ENCODE measurements around the gene PCNA.
"Not testable (repeated sequence)": the region's sequence is repeated elsewhere in the genome, so short reads cannot be mapped to it uniquely, and the experiment has no call there.

PCNA gene

DNA sequence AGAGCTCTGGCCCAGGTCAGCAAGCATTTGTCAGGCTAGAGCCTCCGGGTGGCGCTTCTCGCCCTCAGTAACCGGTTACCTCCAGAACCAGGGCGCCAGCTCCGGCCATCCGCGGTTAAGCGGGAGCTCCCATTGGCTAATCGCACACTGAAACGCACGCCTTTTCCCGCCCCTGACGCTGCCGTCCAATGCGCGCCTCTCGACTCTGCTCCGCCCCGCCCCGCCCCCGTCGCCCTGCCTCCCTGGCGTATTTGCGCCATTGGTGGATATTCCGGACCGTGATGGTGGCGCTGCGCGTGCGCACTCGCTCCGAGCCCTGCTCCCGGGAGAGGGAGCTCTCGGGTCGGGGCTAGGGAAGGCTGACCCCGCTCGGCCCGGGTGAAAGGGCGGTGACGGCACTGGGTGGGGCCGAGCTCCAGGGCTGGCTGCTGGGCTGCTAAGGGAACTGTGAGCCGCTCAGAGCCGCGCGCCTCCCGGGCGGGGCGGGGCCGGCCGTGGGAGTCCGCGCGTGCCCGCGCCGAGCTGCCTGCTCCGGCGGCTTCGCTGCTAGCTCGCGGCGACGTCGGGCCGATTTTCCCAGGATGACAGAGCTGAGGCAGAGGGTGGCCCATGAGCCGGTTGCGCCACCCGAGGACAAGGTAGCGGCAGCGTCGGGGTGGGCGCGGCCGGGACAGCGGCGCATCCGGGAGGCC is 6.9 kb upstream of the PCNA start, which contains the start of gene CDS2:
Gene CDS2 (plus strand): TSS at position 497 of the 692 bp plus-strand sequence. CDS start 85 bp downstream, at position 582.
- H3K9me3 Mint-ChIP-seq: no peaks in the 10 kb centered on the region
- peaks cover 33% of the 10 kb centered on the region for H3K4me1 Mint-ChIP-seq
- no peaks in the 10 kb centered on the region for H3K36me3 Mint-ChIP-seq
- H3K27ac Mint-ChIP-seq: peak within 1 kb of the TSS; percentile 94
- H3K4me3 Mint-ChIP-seq: peak within 1 kb of the TSS; percentile 86
- H3K27me3 Mint-ChIP-seq: no peaks in the 10 kb centered on the region

DNA sequence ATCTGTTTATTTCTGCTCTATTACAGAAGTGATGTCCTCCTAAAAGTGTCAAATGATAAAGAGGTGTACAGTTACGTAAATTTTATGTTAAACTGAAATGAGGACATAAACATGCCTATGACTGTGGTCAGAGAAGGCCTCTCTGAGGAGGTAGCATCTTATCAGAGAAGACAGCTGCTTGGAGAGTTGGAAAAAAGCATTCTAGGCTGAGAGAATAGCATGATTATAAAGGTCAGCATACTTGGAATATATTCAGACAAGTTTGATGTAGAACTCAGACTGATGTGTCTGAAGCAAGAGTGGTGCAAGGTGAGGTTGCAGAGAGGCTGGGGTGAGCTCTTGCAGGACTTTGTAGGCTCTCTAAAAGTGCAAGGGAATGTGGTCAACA is 3.1 kb upstream of the PCNA start:
- Mint-ChIP-seq H3K27me3 (no peaks in the 10 kb centered on the region), H3K9me3 (no peaks in the 10 kb centered on the region), H3K27ac (peak overlapping the region; percentile 23), H3K4me1 (peaks cover 33% of the 10 kb centered on the region), H3K4me3 (peak overlapping the region; percentile 36), H3K36me3 (peaks cover 3% of the 10 kb centered on the region)

DNA sequence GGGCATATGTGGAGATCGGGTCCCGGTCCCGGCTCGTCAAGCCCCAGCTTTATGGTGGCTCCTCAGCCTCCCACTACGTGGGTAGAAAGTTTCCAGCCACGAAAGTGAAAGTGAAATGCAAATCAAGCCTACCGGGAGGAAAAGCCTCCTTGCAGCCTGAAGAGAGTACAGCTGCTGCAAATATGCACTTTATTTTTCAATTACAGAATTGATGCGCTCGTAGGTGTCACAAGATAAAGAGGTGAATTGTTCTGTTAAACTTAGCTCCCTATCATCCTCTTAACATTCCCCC is 373 bp upstream of the PCNA start:
- peaks cover 16% of the 10 kb centered on the region for H3K36me3 Mint-ChIP-seq
- peak overlapping the region; percentile 90 for H3K4me3 Mint-ChIP-seq
- peaks cover 29% of the 10 kb centered on the region for H3K4me1 Mint-ChIP-seq
- no peaks in the 10 kb centered on the region for H3K9me3 Mint-ChIP-seq
- H3K27me3 Mint-ChIP-seq: no peaks in the 10 kb centered on the region
- peak overlapping the region; percentile 96 for H3K27ac Mint-ChIP-seq

DNA sequence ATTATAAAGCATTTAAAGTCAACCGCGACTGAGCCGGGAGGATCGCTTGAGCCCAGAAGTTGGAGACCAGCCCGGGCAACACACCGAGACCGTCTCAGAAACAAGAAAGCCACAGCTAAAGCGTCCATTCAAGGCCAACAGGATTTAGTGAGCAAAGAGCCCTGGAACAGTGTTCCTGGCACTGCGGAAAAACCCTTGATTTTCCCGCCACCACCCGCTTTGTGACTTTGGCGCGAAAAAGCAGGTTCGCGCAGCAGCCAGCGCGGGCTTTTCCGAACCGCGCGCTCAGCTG is 669 bp downstream of the PCNA start:
- Mint-ChIP-seq H3K36me3 (peaks cover 23% of the 10 kb centered on the region), H3K27ac (peak overlapping the region; percentile 96), H3K27me3 (no peaks in the 10 kb centered on the region), H3K4me1 (peaks cover 29% of the 10 kb centered on the region), H3K4me3 (peak overlapping the region; percentile 90), H3K9me3 (no peaks in the 10 kb centered on the region)

DNA sequence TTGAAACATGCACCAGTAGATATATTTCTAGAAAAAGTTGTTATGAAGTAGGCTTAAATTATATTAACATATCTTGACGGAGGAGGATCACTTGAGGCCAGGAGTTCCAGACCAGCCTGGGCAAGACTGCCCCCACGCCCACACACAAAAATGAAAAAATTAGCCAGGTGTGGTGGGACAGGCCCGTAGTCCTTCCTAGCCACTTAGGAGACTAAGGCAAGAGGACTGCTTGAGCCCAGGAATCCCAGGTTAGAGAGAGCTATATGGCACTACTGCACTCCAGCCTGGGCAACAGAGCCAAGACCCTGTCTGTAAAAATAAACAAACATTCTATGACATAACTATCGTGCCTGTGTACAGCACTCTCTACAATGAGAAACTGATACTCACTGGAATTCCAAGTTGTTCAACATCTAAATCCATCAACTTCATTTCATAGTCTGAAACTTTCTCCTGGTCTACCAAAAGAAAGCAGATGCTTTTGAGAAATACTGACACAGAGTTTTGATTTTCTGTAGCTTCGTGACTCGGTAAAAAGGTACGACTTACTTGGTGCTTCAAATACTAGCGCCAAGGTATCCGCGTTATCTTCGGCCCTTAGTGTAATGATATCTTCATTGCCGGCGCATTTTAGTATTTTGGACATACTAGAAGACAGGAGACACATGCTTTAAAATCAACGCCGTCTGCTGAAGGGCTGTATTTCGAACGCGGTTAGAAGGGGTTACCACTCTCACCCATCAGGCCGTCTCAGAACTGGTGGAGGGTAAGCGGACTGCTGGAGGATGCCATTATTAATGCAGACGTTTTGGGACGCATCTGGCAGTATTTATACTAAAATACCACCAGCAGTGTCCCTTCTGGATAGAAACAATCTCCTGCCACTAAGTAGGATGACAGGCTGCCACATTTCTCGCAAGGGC is 1.3 kb downstream of the PCNA start:
- Mint-ChIP-seq H3K36me3 (peaks cover 23% of the 10 kb centered on the region), H3K9me3 (no peaks in the 10 kb centered on the region), H3K27ac (peak overlapping the region; percentile 96), H3K4me3 (peak overlapping the region; percentile 90), H3K27me3 (no peaks in the 10 kb centered on the region), H3K4me1 (peaks cover 33% of the 10 kb centered on the region)

DNA sequence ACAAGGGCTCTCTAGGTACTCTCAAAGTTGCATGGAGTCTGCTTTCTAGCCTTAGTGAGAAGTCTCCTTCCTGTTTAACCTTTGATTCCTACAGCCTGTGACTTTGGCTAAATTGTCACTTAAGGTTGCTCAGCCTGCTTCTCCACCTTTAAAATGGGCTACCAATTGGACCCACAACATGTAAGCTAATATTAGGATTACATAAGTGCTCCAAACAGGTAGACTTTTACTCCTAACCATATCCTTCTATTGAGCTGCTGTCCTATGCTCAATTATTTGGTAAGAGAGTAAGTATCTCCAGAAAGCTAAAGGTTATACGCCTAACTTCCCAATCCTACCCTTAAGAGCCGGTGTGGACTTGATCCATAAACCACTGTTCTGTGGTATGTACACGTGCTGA is 2.9 kb downstream of the PCNA start:
- no peak overlapping the region for H3K27ac Mint-ChIP-seq
- H3K9me3 Mint-ChIP-seq: no peaks in the 10 kb centered on the region
- H3K36me3 Mint-ChIP-seq: peaks cover 23% of the 10 kb centered on the region
- H3K4me1 Mint-ChIP-seq: peaks cover 43% of the 10 kb centered on the region
- no peaks in the 10 kb centered on the region for H3K27me3 Mint-ChIP-seq
- peak overlapping the region; percentile 90 for H3K4me3 Mint-ChIP-seq

DNA sequence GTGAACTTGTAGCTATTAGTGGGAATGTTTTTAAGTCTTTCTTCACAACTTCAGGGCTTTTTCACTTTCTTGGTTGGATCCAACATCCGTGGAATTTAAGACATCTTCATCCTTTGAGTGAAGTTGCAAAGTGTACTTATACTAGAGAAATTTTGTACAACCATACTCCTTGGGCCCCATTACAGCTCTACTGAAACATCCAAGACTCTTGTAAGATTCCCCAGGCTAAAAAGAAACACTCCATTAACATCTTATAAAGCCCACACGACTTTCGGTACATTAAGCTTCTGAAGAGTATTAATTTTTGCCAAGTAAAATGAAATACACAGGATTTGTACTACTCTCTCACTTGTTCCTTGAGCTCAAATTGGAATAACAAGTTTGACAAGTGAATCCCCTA is 5.4 kb downstream of the PCNA start:
- no peaks in the 10 kb centered on the region for H3K27me3 Mint-ChIP-seq
- peaks cover 23% of the 10 kb centered on the region for H3K36me3 Mint-ChIP-seq
- peaks cover 28% of the 10 kb centered on the region for H3K4me1 Mint-ChIP-seq
- H3K4me3 Mint-ChIP-seq: peak overlapping the region; percentile 52
- peak overlapping the region; percentile 62 for H3K27ac Mint-ChIP-seq
- no peaks in the 10 kb centered on the region for H3K9me3 Mint-ChIP-seq

DNA sequence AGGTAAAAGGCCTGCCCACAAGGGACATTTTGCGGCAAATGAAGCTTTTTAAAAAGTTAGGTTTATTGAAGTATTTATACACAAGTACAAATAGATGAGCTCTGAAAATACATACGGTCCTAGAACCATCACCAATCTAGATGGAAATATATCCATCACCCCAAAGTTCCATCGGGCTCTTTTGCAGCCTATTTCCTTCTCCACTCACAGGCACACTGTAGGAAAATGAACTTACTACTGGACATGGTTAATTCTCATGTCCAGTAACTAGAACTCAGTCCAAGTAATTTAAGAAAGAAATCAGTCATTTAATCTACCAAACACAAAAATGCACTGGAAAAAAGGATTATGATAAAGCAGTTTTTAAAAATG is 6.2 kb downstream of the PCNA start:
- Mint-ChIP-seq H3K4me1 (peaks cover 28% of the 10 kb centered on the region), H3K4me3 (peak overlapping the region; percentile 95), H3K36me3 (peaks cover 26% of the 10 kb centered on the region), H3K9me3 (no peaks in the 10 kb centered on the region), H3K27me3 (no peaks in the 10 kb centered on the region), H3K27ac (peak overlapping the region; percentile 95)

DNA sequence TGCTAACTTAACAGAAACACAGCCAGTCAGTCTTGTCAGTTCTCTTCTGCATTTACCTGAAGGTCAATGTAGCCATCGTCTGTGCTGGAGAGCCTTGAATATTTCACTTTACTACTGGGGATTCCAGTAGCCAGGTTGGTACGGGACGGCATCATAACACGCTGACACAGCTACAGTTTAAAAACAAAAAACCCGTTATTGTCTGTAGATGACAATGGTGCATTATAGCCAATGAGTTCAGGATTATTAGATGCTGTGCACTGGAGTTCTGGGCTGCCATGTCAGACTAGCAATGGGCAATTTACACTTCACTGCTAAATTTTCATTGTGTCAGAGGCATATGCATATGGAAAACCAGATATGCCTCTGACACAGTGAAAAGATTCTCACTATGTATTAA is 10.5 kb downstream of the PCNA start:
- H3K27ac Mint-ChIP-seq: no peak overlapping the region
- peaks cover 13% of the 10 kb centered on the region for H3K4me1 Mint-ChIP-seq
- H3K27me3 Mint-ChIP-seq: no peaks in the 10 kb centered on the region
- no peak overlapping the region for H3K4me3 Mint-ChIP-seq
- H3K9me3 Mint-ChIP-seq: no peaks in the 10 kb centered on the region
- peaks cover 10% of the 10 kb centered on the region for H3K36me3 Mint-ChIP-seq

DNA sequence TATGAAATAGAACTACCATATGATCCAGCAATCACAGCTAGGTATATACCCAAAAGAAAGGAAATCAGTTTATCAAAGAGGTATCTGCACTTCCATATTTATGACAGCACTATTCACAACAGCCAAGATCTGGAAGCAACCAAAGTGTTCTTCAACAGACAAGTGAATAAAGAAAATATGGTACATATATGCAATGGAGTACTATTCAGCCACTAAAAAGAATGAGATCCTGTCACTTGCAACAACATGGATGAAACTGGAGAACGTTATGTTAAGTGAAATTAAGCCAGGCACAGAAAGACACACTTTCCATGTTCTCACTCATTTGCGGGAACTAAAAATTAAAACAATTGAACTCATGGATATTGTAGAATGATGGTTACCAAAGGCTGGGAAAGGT is 15.3 kb downstream of the PCNA start:
- H3K27me3 Mint-ChIP-seq: no peaks in the 10 kb centered on the region
- H3K36me3 Mint-ChIP-seq: peaks cover 22% of the 10 kb centered on the region
- H3K9me3 Mint-ChIP-seq: no peaks in the 10 kb centered on the region
- H3K27ac Mint-ChIP-seq: no peak overlapping the region
- H3K4me3 Mint-ChIP-seq: no peak overlapping the region
- peaks cover 21% of the 10 kb centered on the region for H3K4me1 Mint-ChIP-seq

DNA sequence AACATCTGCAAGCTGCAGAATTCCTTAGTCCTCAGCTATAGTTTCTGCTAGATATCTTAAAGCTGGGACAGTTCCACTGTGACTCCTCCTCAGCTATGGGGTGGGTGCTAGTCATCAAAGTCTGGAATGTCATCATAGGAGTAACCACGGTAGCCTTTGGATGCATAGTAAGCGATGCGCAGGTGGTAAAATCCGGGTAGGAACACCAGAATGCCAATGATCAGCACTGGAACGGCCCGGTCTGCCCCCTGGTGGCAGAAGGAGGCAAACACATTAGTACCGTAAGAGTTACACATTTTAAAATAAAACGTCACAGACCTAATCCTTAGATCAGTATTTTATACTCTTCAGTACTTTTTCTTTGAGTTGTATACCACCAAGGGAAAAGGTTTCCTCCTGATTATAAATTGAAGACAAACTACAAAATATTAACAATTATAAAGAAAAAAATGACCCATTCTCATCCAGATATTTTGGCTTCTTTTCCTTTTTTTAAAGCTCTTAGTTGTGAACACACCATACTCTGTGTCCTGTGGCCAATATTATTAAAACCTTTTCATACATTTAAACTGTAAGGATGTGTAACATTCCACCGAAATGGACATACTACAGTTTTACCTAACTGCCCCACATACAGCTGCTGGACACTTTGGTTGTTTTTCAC is 18.9 kb downstream of the PCNA start:
- Mint-ChIP-seq H3K36me3 (peaks cover 23% of the 10 kb centered on the region), H3K9me3 (no peaks in the 10 kb centered on the region), H3K4me3 (no peak overlapping the region), H3K27ac (no peak overlapping the region), H3K27me3 (no peaks in the 10 kb centered on the region), H3K4me1 (peaks cover 21% of the 10 kb centered on the region)

DNA sequence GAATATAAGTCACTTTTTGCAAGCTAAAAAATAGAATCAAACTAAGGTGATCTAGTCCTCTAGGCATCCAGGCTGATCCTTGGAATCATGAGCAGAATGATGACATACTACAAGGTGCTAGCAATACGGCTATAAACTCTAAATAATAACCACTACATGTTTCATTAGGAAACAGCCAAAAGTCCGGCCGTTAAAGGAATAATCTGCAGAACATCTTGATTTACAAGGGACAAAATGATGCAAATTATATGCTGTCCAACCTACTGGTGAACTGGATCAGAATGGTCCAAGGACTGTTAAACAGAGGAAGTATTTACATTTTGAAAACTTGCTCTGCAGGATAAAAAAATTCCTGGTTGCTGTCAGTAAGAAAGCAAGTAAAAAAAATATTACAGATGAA is 19.8 kb downstream of the PCNA start:
- not testable (repeated sequence) for H3K9me3 Mint-ChIP-seq, H3K27ac Mint-ChIP-seq, H3K27me3 Mint-ChIP-seq, H3K4me3 Mint-ChIP-seq
- Mint-ChIP-seq H3K36me3 (peaks cover 26% of the 10 kb centered on the region), H3K4me1 (peaks cover 21% of the 10 kb centered on the region)

DNA sequence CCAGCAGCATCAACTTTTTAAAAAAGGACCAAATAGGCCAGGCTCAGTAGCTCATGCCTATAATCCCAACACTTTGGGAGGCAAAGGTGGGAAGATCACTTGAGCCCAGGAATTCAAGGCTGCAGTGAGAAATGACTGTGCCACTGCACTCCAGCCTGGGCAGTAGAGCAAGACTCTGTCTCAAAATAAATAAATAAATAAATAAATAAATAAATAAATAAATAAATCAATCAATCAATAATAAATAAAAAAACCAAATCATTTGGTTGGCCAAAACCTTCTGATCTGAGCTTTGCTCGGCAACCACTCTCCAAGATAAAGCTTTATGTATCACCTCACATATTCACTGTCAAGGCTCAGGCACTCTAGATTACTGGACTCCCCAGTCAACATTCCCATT is 20.7 kb downstream of the PCNA start:
- not testable (repeated sequence) for H3K4me3 Mint-ChIP-seq, H3K27ac Mint-ChIP-seq, H3K9me3 Mint-ChIP-seq, H3K27me3 Mint-ChIP-seq
- H3K4me1 Mint-ChIP-seq: peaks cover 21% of the 10 kb centered on the region
- H3K36me3 Mint-ChIP-seq: peaks cover 22% of the 10 kb centered on the region

DNA sequence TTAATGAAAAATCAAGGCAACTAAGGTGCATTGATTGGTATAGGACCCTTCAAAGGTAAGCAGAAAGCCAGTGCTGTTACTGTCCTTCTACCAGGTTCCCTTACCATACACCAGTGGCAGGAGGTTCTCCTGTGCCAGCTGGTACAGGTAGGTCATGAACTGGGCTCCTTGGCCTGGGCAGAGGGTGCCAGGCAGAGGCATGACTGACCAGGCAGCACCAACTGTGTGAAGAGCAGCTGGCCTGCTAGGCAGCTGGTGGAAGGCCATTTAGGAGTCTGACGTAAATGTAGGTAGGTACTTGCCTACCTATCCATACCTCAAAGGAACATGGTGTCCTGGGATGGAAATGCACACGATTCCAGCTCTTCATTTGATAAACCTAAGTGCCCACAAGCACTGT is 23.3 kb downstream of the PCNA start:
- Mint-ChIP-seq H3K27ac (no peak overlapping the region), H3K9me3 (no peaks in the 10 kb centered on the region), H3K27me3 (no peaks in the 10 kb centered on the region), H3K4me3 (no peak overlapping the region), H3K4me1 (peaks cover 11% of the 10 kb centered on the region), H3K36me3 (peaks cover 15% of the 10 kb centered on the region)

DNA sequence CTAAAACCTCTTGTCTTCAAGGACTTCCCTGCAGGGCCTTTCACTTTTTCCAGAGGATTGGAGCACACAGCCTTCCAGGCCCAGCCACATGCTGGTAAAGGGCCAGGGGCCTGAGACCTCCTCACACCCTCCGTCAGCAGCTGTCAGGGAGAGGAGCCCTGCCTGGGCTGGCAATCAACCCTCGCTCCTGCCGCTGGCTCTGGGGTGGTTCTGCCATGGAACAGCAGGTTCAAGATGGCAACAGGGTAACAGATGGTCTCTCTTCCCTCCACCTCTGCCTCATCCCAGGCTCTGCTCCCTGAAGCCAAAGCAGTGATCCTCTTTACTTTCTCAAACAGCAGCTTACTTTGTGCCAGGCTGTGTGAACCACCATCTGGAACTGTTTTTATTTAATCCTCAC is 23.8 kb downstream of the PCNA start:
- H3K4me1 Mint-ChIP-seq: peaks cover 6% of the 10 kb centered on the region
- H3K27me3 Mint-ChIP-seq: no peaks in the 10 kb centered on the region
- no peak overlapping the region for H3K27ac Mint-ChIP-seq
- H3K36me3 Mint-ChIP-seq: peaks cover 15% of the 10 kb centered on the region
- H3K4me3 Mint-ChIP-seq: no peak overlapping the region
- no peaks in the 10 kb centered on the region for H3K9me3 Mint-ChIP-seq

DNA sequence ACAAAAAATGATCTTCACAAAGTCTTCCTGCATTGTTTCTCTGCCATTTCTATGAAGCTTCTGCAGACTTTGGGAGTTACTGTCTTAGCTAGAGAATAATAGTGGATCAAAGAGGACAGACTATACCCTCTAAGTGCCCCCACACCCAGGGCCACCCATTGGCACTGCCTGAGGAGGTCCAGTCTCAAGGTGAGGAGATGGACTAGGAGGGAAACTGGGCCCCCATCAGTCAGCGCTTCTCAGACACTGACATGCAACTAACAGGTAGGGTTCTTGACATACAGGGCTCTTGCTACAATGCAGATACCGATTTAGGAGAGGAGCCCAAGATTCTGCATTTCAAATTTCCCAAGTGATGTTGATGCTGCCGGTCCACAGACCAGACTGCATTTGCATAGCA is 24.3 kb downstream of the PCNA start:
- peaks cover 5% of the 10 kb centered on the region for H3K4me1 Mint-ChIP-seq
- no peaks in the 10 kb centered on the region for H3K9me3 Mint-ChIP-seq
- peaks cover 12% of the 10 kb centered on the region for H3K36me3 Mint-ChIP-seq
- H3K27me3 Mint-ChIP-seq: no peaks in the 10 kb centered on the region
- no peak overlapping the region for H3K4me3 Mint-ChIP-seq
- peak overlapping the region; percentile 37 for H3K27ac Mint-ChIP-seq
